CD4-positive, CD25-positive, alpha-beta regulatory T cell (primary cell): ENCODE results near the gene PDLIM7. TPM values are rescaled to one million over a fixed set of nuclear protein-coding genes. Genes with fewer than 3 reads are reported as not detected.

ENCODE experiments used
- ATAC-seq, 2 donors: fragments of 150-1000 bp; cut with Tn5 transposase; one replicate each; pipeline ENCODE4 v1.10.0; 2021; ENCODE audit warnings: low read depth in 2 of 2, moderate number of reproducible peaks in 2 of 2, moderate library complexity in 1 of 2
- DNase-seq, 3 donors: peaks; one replicate each; pipeline versions ENCODE4 v3.0.0 to v3.0.0-alpha.2; 2012 to 2022; ENCODE audit warnings: mixed read lengths in 1 of 3
- H3K27ac ChIP-seq: one replicate; pipeline ENCODE4 v1.7.0; 2013; ENCODE audit warnings: mild to moderate bottlenecking, low read length; ENCODE audit not compliant: insufficient read depth, poor library complexity, severe bottlenecking
- H3K27me3 ChIP-seq: one replicate; pipeline ENCODE4 v1.7.0; 2013; ENCODE audit warnings: low read length; ENCODE audit not compliant: control insufficient read depth, insufficient read depth
- H3K36me3 ChIP-seq: one replicate; pipeline ENCODE4 v1.7.0; 2013; ENCODE audit warnings: mild to moderate bottlenecking, low read length, moderate library complexity; ENCODE audit not compliant: control insufficient read depth, insufficient read depth
- H3K4me1 ChIP-seq: 2 replicates; pipeline ENCODE4 v1.7.0; 2013; ENCODE audit warnings: mild to moderate bottlenecking, low read length; ENCODE audit not compliant: insufficient read depth, control insufficient read depth, poor library complexity, severe bottlenecking
- H3K4me3 ChIP-seq: one replicate; pipeline ENCODE4 v1.7.0; 2013; ENCODE audit warnings: low read depth, mild to moderate bottlenecking, low read length, moderate library complexity
- H3K9me3 ChIP-seq, 2 experiments: 1 replicate in 1 of 2; 2 replicates in 1 of 2; pipeline ENCODE4 v1.7.0; 2013; ENCODE audit warnings: low read length in 2 of 2, mild to moderate bottlenecking in 1 of 2, moderate library complexity in 1 of 2; ENCODE audit not compliant: control insufficient read depth in 2 of 2
- H3K27ac Mint-ChIP-seq, 3 donors: one replicate each; pipeline ENCODE4 v1.8.0; 2020 to 2022; ENCODE audit warnings: mild to moderate bottlenecking in 3 of 3, mixed read lengths in 3 of 3, moderate library complexity in 2 of 3
- H3K27me3 Mint-ChIP-seq: one replicate; pipeline ENCODE4 v1.8.0; 2022; ENCODE audit warnings: mild to moderate bottlenecking, mixed read lengths
- H3K36me3 Mint-ChIP-seq: one replicate; pipeline ENCODE4 v1.8.0; 2020; ENCODE audit warnings: mixed read lengths
- H3K4me1 Mint-ChIP-seq, 4 donors: one replicate each; pipeline ENCODE4 v1.8.0; 2020 to 2022; ENCODE audit warnings: mixed read lengths in 4 of 4, mild to moderate bottlenecking in 1 of 4
- H3K4me3 Mint-ChIP-seq, 4 donors: one replicate each; pipeline ENCODE4 v1.8.0; 2020 to 2022; ENCODE audit warnings: mild to moderate bottlenecking in 4 of 4, mixed read lengths in 4 of 4, moderate library complexity in 3 of 4
- H3K9me3 Mint-ChIP-seq, 7 donors: one replicate each; pipeline ENCODE4 v1.8.0; 2020 to 2022; ENCODE audit warnings: mixed read lengths in 7 of 7, mild to moderate bottlenecking in 3 of 7, moderate library complexity in 2 of 7
- polyA plus RNA-seq, 4 donors: library from polyadenylated mRNA; unstranded; fragments of 300-500 nt; fragmentation: Illumina TruSeq; gene quantifications; one replicate each; pipeline ENCODE4 v1.2.3, GENCODE V29; 2021
- total RNA-seq: library from RNA; stranded (reverse); gene quantifications from one replicate; pipeline ENCODE4 v1.2.3, GENCODE V29; 2022

Gene PDLIM7
- total and polyA plus RNA-seq, 5 donors from 2014 or later, result 1.6 to 7.8 (median 2.5) TPM

GRCh38 chr5:177434942-177435738 is 62.3 kb downstream of the PDLIM7 start:
- Mint-ChIP-seq H3K36me3 (peaks cover 36% of the 10 kb centered on the region), H3K27ac (peak overlapping the region in 2 of 3 donors; percentile 20 to 62), H3K4me3 (peak overlapping the region; percentile 21 to 61 (median 32)), H3K4me1 (peaks cover 8 to 89% (median 40%) of the 10 kb centered on the region in 4 donors), H3K27me3 (no peaks in the 10 kb centered on the region), H3K9me3 (no peaks in the 10 kb centered on the region)
- Histone ChIP-seq H3K4me3 (no peak overlapping the region), H3K4me1 (peaks cover 86% of the 10 kb centered on the region), H3K9me3 (no peaks in the 10 kb centered on the region), H3K27ac (peak overlapping the region; percentile 72), H3K36me3 (peaks cover 76% of the 10 kb centered on the region), H3K27me3 (no peaks in the 10 kb centered on the region)
- ATAC-seq, result no peak
- no peak for DNase-seq

- H3K36me3 Mint-ChIP-seq, result peaks cover 29% of the 10 kb centered on the region
- no peaks in the 10 kb centered on the region for H3K27me3 ChIP-seq
- no peak overlapping the region for H3K4me3 ChIP-seq
- H3K4me1 ChIP-seq, result peaks cover 87% of the 10 kb centered on the region
- DNase-seq (peak in 1 of 3 donors; percentile 75), ATAC-seq (peak; percentile 41 to 47)
- H3K4me3 Mint-ChIP-seq, result peak overlapping the region; percentile 75 to 88 (median 76)
- H3K36me3 ChIP-seq, result peaks cover 73% of the 10 kb centered on the region
- H3K9me3 Mint-ChIP-seq, result no peaks in the 10 kb centered on the region
- peak overlapping the region; percentile 72 for H3K27ac ChIP-seq
- no peaks in the 10 kb centered on the region for H3K27me3 Mint-ChIP-seq
- H3K9me3 ChIP-seq, result no peaks in the 10 kb centered on the region
- peak overlapping the region; percentile 54 to 82 (median 62) for H3K27ac Mint-ChIP-seq
- peaks cover under 1 to 89% (median 38%) of the 10 kb centered on the region in 4 donors for H3K4me1 Mint-ChIP-seq
Observed at GRCh38 chr5:177434437-177434836, 63.0 kb downstream of the PDLIM7 start.

GRCh38 chr5:177433658-177434217 is 63.7 kb downstream of the PDLIM7 start:
- Mint-ChIP-seq H3K27me3 (no peaks in the 10 kb centered on the region), H3K9me3 (no peaks in the 10 kb centered on the region), H3K4me1 (peaks cover 0 to 89% (median 40%) of the 10 kb centered on the region in 4 donors), H3K4me3 (peak overlapping the region in 3 of 4 donors; percentile 27 to 88 (median 52)), H3K27ac (peak overlapping the region in 1 of 3 donors; percentile 15), H3K36me3 (peaks cover 28% of the 10 kb centered on the region)
- Histone ChIP-seq H3K4me3 (no peak overlapping the region), H3K9me3 (no peaks in the 10 kb centered on the region), H3K27me3 (no peaks in the 10 kb centered on the region), H3K4me1 (peaks cover 92% of the 10 kb centered on the region), H3K27ac (peak overlapping the region; percentile 94), H3K36me3 (peaks cover 69% of the 10 kb centered on the region)
- ATAC-seq, result no peak
- no peak for DNase-seq

Other genes with a start within 250 kb of the PDLIM7 start
- 15.3 TPM for gene RAB24, start 193.9 kb downstream of the PDLIM7 start, total RNA-seq
- gene RAB24, start 193.9 kb downstream of the PDLIM7 start, polyA plus RNA-seq, result 10 to 100 TPM in 2 of 4 donors, 1 to 10 TPM in 2; 5.1 to 12.8 (median 10.1) TPM
- 60.6 TPM for gene PRELID1, start 193.8 kb downstream of the PDLIM7 start, total RNA-seq
- 100 to 1,000 TPM; 185 to 210 (median 192) TPM for gene PRELID1, start 193.8 kb downstream of the PDLIM7 start, polyA plus RNA-seq
- gene MXD3, start 185.7 kb downstream of the PDLIM7 start, total RNA-seq, result 8.7 TPM
- 1 to 10 TPM in 1 of 4 donors, under 1 TPM in 3; 0.36 to 2.8 (median 0.84) TPM for gene MXD3, start 185.7 kb downstream of the PDLIM7 start, polyA plus RNA-seq
- gene LMAN2, start 145.9 kb downstream of the PDLIM7 start, total RNA-seq, result 77.9 TPM
- gene LMAN2, start 145.9 kb downstream of the PDLIM7 start, polyA plus RNA-seq, result 100 to 1,000 TPM; 227 to 289 (median 240) TPM
- gene RGS14, start 139.7 kb downstream of the PDLIM7 start, total RNA-seq, result 93.3 TPM
- 10 to 100 TPM; 40.1 to 59.8 (median 52.7) TPM for gene RGS14, start 139.7 kb downstream of the PDLIM7 start, polyA plus RNA-seq
- 0.20 TPM for gene SLC34A1, start 113.2 kb downstream of the PDLIM7 start, total RNA-seq
- not detected for gene SLC34A1, start 113.2 kb downstream of the PDLIM7 start, polyA plus RNA-seq
- not detected for gene PFN3, start 96.9 kb downstream of the PDLIM7 start, total RNA-seq
- not detected for gene PFN3, start 96.9 kb downstream of the PDLIM7 start, polyA plus RNA-seq
- gene F12, start 88.0 kb downstream of the PDLIM7 start, total RNA-seq, result 0.35 TPM
- under 1 TPM in 3 of 4 donors, not detected in 1; 0.16 to 0.94 (median 0.20) TPM for gene F12, start 88.0 kb downstream of the PDLIM7 start, polyA plus RNA-seq
- 228 TPM for gene GRK6, start 70.9 kb downstream of the PDLIM7 start, total RNA-seq
- gene GRK6, start 70.9 kb downstream of the PDLIM7 start, polyA plus RNA-seq, result 100 to 1,000 TPM in 2 of 4 donors, 10 to 100 TPM in 2; 79.2 to 127 (median 96.0) TPM
- 21.8 TPM for gene PRR7, start 50.8 kb downstream of the PDLIM7 start, total RNA-seq
- 10 to 100 TPM; 10.2 to 17.0 (median 11.7) TPM for gene PRR7, start 50.8 kb downstream of the PDLIM7 start, polyA plus RNA-seq
- gene DBN1, start 24.0 kb downstream of the PDLIM7 start, total RNA-seq, result 2.3 TPM
- gene DBN1, start 24.0 kb downstream of the PDLIM7 start, polyA plus RNA-seq, result under 1 TPM in 1 of 4 donors, not detected in 3; 0.13 TPM
- 1.5 TPM for gene DOK3, start 12.2 kb upstream of the PDLIM7 start, total RNA-seq
- under 1 TPM in 2 of 4 donors, not detected in 2; 0.13 to 0.17 TPM for gene DOK3, start 12.2 kb upstream of the PDLIM7 start, polyA plus RNA-seq
- 73.2 TPM for gene DDX41, start 19.4 kb upstream of the PDLIM7 start, total RNA-seq
- 10 to 100 TPM; 41.8 to 48.9 (median 46.0) TPM for gene DDX41, start 19.4 kb upstream of the PDLIM7 start, polyA plus RNA-seq
- 179 TPM for gene FAM193B, start 57.0 kb upstream of the PDLIM7 start, total RNA-seq
- 1 to 10 TPM; 2.8 to 4.1 (median 3.5) TPM for gene FAM193B, start 57.0 kb upstream of the PDLIM7 start, polyA plus RNA-seq
- 63.2 TPM for gene TMED9, start 94.6 kb upstream of the PDLIM7 start, total RNA-seq
- 100 to 1,000 TPM in 2 of 4 donors, 10 to 100 TPM in 2; 83.7 to 141 (median 108) TPM for gene TMED9, start 94.6 kb upstream of the PDLIM7 start, polyA plus RNA-seq
- 24.2 TPM for gene B4GALT7, start 102.5 kb upstream of the PDLIM7 start, total RNA-seq
- gene B4GALT7, start 102.5 kb upstream of the PDLIM7 start, polyA plus RNA-seq, result 10 to 100 TPM; 18.3 to 19.5 (median 18.5) TPM